22Rv1 (cell line): ENCODE data around the gene KRT4.

Source experiments
- ZFX ChIP-seq: fragments of 450-650 bp; IDR thresholded peaks from 2 replicates; pipeline ENCODE4 v1.6.1; 2017; ENCODE audit warnings: antibody characterized with exemption, borderline replicate concordance
- TF ChIP-seq, protein P1 (sequence below): fragments of 450-650 bp; IDR thresholded peaks from 2 replicates; pipeline ENCODE4 v1.5.1; 2017; ENCODE audit warnings: mild to moderate bottlenecking

DNA sequence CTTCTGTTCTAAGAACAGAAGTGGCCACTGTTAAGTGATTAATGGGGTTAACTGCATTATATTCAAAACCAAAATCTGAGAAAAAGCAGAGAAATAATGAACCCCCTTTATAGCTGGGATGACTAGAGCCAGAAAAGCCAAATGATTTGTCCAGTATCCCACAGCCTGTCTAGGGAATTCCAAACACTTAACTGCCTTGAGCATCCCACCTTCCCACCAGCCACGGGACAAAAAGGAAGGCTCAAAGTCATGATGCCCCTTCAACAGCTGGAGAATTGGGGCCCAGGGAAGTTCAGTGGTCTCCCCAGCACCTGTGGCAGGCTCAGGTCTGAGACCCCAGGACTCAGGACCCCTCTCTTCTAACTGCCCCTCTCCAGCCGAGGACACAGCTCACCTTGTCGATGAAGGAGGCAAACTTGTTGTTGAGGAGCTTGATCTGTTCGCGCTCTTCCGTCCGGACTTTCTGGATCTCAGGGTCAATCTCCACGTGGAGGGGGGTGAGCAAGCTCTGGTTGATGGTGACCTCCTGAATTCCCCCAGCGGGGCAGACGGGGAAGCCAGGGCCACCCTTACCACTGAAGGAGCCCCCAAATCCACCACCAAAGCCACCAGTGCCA lies 605 bp downstream of the KRT4 start:
- TF ChIP-seq, protein P1, sequence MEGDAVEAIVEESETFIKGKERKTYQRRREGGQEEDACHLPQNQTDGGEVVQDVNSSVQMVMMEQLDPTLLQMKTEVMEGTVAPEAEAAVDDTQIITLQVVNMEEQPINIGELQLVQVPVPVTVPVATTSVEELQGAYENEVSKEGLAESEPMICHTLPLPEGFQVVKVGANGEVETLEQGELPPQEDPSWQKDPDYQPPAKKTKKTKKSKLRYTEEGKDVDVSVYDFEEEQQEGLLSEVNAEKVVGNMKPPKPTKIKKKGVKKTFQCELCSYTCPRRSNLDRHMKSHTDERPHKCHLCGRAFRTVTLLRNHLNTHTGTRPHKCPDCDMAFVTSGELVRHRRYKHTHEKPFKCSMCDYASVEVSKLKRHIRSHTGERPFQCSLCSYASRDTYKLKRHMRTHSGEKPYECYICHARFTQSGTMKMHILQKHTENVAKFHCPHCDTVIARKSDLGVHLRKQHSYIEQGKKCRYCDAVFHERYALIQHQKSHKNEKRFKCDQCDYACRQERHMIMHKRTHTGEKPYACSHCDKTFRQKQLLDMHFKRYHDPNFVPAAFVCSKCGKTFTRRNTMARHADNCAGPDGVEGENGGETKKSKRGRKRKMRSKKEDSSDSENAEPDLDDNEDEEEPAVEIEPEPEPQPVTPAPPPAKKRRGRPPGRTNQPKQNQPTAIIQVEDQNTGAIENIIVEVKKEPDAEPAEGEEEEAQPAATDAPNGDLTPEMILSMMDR: no peak
- TF ChIP-seq ZFX: no peak
